ENCODE data around the gene CLSTN2.

Gene CLSTN2

DNA sequence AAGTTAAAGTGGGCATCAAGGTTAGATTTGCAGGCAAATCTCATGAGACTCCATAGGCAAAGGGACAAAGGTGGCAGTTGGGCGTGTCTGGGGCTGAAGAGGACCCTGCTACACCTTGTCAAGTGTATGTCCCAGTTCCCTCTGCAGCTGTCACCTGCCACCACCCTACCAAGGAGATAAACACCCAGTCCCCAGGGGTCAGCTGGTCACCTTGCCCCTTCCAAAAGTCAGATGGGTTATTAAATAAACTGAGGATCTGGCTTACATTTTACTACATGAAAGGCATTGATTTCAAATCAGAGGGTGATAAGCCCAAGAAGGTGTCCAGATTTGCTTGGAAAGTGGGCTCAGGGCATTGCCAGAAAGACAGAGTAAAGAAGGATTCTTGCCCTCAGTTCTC, 494.8 kb downstream of the CLSTN2 start:
- Histone ChIP-seq H3K18ac (ENCODE audit: low read depth in 1 of 2, low read length in 2 of 2) (no peak overlapping the region), H3K4me3 (ENCODE audit: insufficient read depth in 1 of 2, low read depth in 1 of 2, low read length in 2 of 2) (no peak overlapping the region), H3K23ac (ENCODE audit: low read length in 2 of 2) (no peak overlapping the region), H3K9me3 (ENCODE audit: control insufficient read depth, low read length) (no peaks in the 10 kb centered on the region), H2BK5ac (ENCODE audit: low read depth, low read length, poor library complexity, severe bottlenecking) (no peak overlapping the region), H2AK5ac (ENCODE audit: low read length, severe bottlenecking) (no peak overlapping the region), H3K79me1 (replicated peaks; ENCODE audit: low read length, poor library complexity, severe bottlenecking) (no peaks in the 10 kb centered on the region), H3K4me1 (ENCODE audit: control insufficient read depth, insufficient read depth, low read depth, low read length) (peaks cover 8% of the 10 kb centered on the region), H2BK15ac (ENCODE audit: low read depth, poor library complexity, severe bottlenecking) (no peak overlapping the region), H4K91ac (ENCODE audit: low read length) (no peak overlapping the region), H3K27me3 (ENCODE audit: control insufficient read depth in 1 of 2, insufficient read depth in 1 of 2, low read length in 2 of 2) (peaks cover 0 to 10% of the 10 kb centered on the region in 2 experiments), H3K14ac (ENCODE audit: low read length in 2 of 2) (no peak overlapping the region), H2BK12ac (ENCODE audit: low read length in 2 of 2) (no peak overlapping the region), H4K8ac (ENCODE audit: low read length) (no peak overlapping the region), H2BK120ac (ENCODE audit: low read depth, low read length) (no peak overlapping the region), H3K9ac (ENCODE audit: low read length) (no peak overlapping the region), H2AFZ (ENCODE audit: low read depth, low read length) (no peak overlapping the region), H3K27ac (ENCODE audit: low read length, poor library complexity, severe bottlenecking) (no peak overlapping the region), H3K36me3 (ENCODE audit: control insufficient read depth in 1 of 2, insufficient read depth in 2 of 2, low read depth in 1 of 2, low read length in 2 of 2) (peaks cover 0 to 15% of the 10 kb centered on the region in 2 experiments), H3K4ac (ENCODE audit: low read depth in 1 of 2, low read length in 2 of 2) (no peak overlapping the region), H3K4me2 (ENCODE audit: low read length, poor library complexity, severe bottlenecking) (no peak overlapping the region)
- no peak for DNase-seq
- 64% methylated on average over 1 of the region's 1 CpG for WGBS

DNA sequence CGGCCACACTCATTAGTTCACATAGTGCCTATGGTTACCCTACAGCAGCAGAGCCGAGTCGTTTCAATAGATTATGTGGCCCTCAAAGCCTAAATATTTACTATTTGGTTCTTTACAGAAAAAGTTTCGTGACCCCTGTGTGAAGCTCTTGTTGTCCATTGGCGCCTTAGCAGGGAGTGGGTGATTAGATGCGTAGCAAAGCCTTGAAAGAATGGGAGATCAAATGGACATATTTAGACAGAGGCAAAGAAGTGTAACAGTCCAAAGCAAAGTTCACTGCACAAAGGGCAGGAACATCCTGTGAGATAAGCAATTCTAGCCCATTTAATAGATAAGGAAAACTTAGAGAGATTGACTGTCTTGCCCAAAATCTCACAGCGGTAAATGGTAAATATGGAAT, 495.5 kb downstream of the CLSTN2 start:
- Histone ChIP-seq H3K79me1 (replicated peaks; ENCODE audit: low read length, poor library complexity, severe bottlenecking) (no peaks in the 10 kb centered on the region), H2AFZ (ENCODE audit: low read depth, low read length) (no peak overlapping the region), H2BK5ac (ENCODE audit: low read depth, low read length, poor library complexity, severe bottlenecking) (no peak overlapping the region), H3K9ac (ENCODE audit: low read length) (no peak overlapping the region), H2BK12ac (ENCODE audit: low read length in 2 of 2) (no peak overlapping the region), H2AK5ac (ENCODE audit: low read length, severe bottlenecking) (no peak overlapping the region), H3K4me1 (ENCODE audit: control insufficient read depth, insufficient read depth, low read depth, low read length) (peaks cover 8% of the 10 kb centered on the region), H3K36me3 (ENCODE audit: control insufficient read depth in 1 of 2, insufficient read depth in 2 of 2, low read depth in 1 of 2, low read length in 2 of 2) (peaks cover 0 to 9% of the 10 kb centered on the region in 2 experiments), H3K4me2 (ENCODE audit: low read length, poor library complexity, severe bottlenecking) (no peak overlapping the region), H3K14ac (ENCODE audit: low read length in 2 of 2) (no peak overlapping the region), H3K18ac (ENCODE audit: low read depth in 1 of 2, low read length in 2 of 2) (no peak overlapping the region), H3K27me3 (ENCODE audit: control insufficient read depth in 1 of 2, insufficient read depth in 1 of 2, low read length in 2 of 2) (peaks cover 0 to 10% of the 10 kb centered on the region in 2 experiments), H2BK15ac (ENCODE audit: low read depth, poor library complexity, severe bottlenecking) (no peak overlapping the region), H3K23ac (ENCODE audit: low read length in 2 of 2) (no peak overlapping the region), H3K9me3 (ENCODE audit: control insufficient read depth, low read length) (no peaks in the 10 kb centered on the region), H4K91ac (ENCODE audit: low read length) (no peak overlapping the region), H2BK120ac (ENCODE audit: low read depth, low read length) (no peak overlapping the region), H3K4ac (ENCODE audit: low read depth in 1 of 2, low read length in 2 of 2) (no peak overlapping the region), H3K27ac (ENCODE audit: low read length, poor library complexity, severe bottlenecking) (no peak overlapping the region), H4K8ac (ENCODE audit: low read length) (no peak overlapping the region), H3K4me3 (ENCODE audit: insufficient read depth in 1 of 2, low read depth in 1 of 2, low read length in 2 of 2) (no peak overlapping the region)
- DNase-seq: no peak
- 87% methylated on average over 7 of the region's 7 CpGs for WGBS

DNA sequence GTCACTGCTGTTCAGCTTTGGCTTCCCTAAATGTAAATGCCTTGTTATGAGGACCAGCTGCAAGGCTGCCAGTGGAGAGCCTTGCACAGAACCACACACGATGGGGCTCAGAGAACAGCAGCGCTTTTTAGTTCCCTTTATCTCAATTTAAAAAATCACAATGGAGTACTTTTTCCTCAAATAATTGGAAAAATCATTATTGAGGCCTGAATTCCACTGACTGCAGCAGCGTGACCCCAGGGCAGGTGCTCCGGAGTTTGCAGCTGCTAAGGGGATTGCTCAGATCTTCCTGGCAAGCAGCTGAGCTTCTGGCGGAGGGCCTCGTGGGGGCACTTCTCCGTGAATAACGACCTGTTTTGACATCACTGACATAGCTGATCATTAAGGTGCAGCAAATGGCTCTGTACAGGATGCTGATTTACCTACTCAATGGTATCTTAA, 497.3 kb downstream of the CLSTN2 start:
- H2AK5ac ChIP-seq (ENCODE audit: low read length, severe bottlenecking): peak overlapping the region; percentile 13
- no peak overlapping the region for H3K4ac ChIP-seq (ENCODE audit: low read depth in 1 of 2, low read length in 2 of 2)
- H4K91ac ChIP-seq (ENCODE audit: low read length): no peak overlapping the region
- no peak overlapping the region for H2BK15ac ChIP-seq (ENCODE audit: low read depth, poor library complexity, severe bottlenecking)
- H3K4me1 ChIP-seq (ENCODE audit: control insufficient read depth, insufficient read depth, low read depth, low read length): peaks cover 8% of the 10 kb centered on the region
- no peak overlapping the region for H2AFZ ChIP-seq (ENCODE audit: low read depth, low read length)
- H3K18ac ChIP-seq (ENCODE audit: low read depth in 1 of 2, low read length in 2 of 2): no peak overlapping the region
- no peak overlapping the region for H3K9ac ChIP-seq (ENCODE audit: low read length)
- no peaks in the 10 kb centered on the region for H3K9me3 ChIP-seq (ENCODE audit: control insufficient read depth, low read length)
- H4K8ac ChIP-seq (ENCODE audit: low read length): no peak overlapping the region
- no peak overlapping the region for H2BK120ac ChIP-seq (ENCODE audit: low read depth, low read length)
- no peak for DNase-seq
- H3K27ac ChIP-seq (ENCODE audit: low read length, poor library complexity, severe bottlenecking): peak overlapping the region; percentile 85
- H3K27me3 ChIP-seq (ENCODE audit: control insufficient read depth in 1 of 2, insufficient read depth in 1 of 2, low read length in 2 of 2): peaks cover 0 to 10% of the 10 kb centered on the region in 2 experiments
- H3K4me3 ChIP-seq (ENCODE audit: insufficient read depth in 1 of 2, low read depth in 1 of 2, low read length in 2 of 2): no peak overlapping the region
- H3K23ac ChIP-seq (ENCODE audit: low read length in 2 of 2): no peak overlapping the region
- H2BK12ac ChIP-seq (ENCODE audit: low read length in 2 of 2): no peak overlapping the region
- 57% methylated on average over 8 of the region's 8 CpGs for WGBS
- H3K36me3 ChIP-seq (ENCODE audit: control insufficient read depth in 1 of 2, insufficient read depth in 2 of 2, low read depth in 1 of 2, low read length in 2 of 2): peaks cover 0 to 8% of the 10 kb centered on the region in 2 experiments
- H3K79me1 ChIP-seq (replicated peaks; ENCODE audit: low read length, poor library complexity, severe bottlenecking): no peaks in the 10 kb centered on the region
- no peak overlapping the region for H2BK5ac ChIP-seq (ENCODE audit: low read depth, low read length, poor library complexity, severe bottlenecking)
- H3K4me2 ChIP-seq (ENCODE audit: low read length, poor library complexity, severe bottlenecking): no peak overlapping the region
- H3K14ac ChIP-seq (ENCODE audit: low read length in 2 of 2): no peak overlapping the region

- Histone ChIP-seq H3K9ac (ENCODE audit: low read length) (no peak overlapping the region), H2AK5ac (ENCODE audit: low read length, severe bottlenecking) (peak overlapping the region; percentile 51), H3K4ac (ENCODE audit: low read depth in 1 of 2, low read length in 2 of 2) (no peak overlapping the region), H3K18ac (ENCODE audit: low read depth in 1 of 2, low read length in 2 of 2) (no peak overlapping the region), H3K9me3 (ENCODE audit: control insufficient read depth, low read length) (no peaks in the 10 kb centered on the region), H3K14ac (ENCODE audit: low read length in 2 of 2) (no peak overlapping the region), H3K23ac (ENCODE audit: low read length in 2 of 2) (no peak overlapping the region), H3K4me3 (ENCODE audit: insufficient read depth in 1 of 2, low read depth in 1 of 2, low read length in 2 of 2) (no peak overlapping the region), H2BK12ac (ENCODE audit: low read length in 2 of 2) (no peak overlapping the region), H3K36me3 (ENCODE audit: control insufficient read depth in 1 of 2, insufficient read depth in 2 of 2, low read depth in 1 of 2, low read length in 2 of 2) (peaks cover 0 to 8% of the 10 kb centered on the region in 2 experiments), H3K4me1 (ENCODE audit: control insufficient read depth, insufficient read depth, low read depth, low read length) (peaks cover 8% of the 10 kb centered on the region), H3K79me1 (replicated peaks; ENCODE audit: low read length, poor library complexity, severe bottlenecking) (no peaks in the 10 kb centered on the region), H2BK15ac (ENCODE audit: low read depth, poor library complexity, severe bottlenecking) (no peak overlapping the region), H3K4me2 (ENCODE audit: low read length, poor library complexity, severe bottlenecking) (no peak overlapping the region), H3K27me3 (ENCODE audit: control insufficient read depth in 1 of 2, insufficient read depth in 1 of 2, low read length in 2 of 2) (peaks cover 0 to 10% of the 10 kb centered on the region in 2 experiments), H2BK5ac (ENCODE audit: low read depth, low read length, poor library complexity, severe bottlenecking) (no peak overlapping the region), H3K27ac (ENCODE audit: low read length, poor library complexity, severe bottlenecking) (no peak overlapping the region), H4K91ac (ENCODE audit: low read length) (no peak overlapping the region), H4K8ac (ENCODE audit: low read length) (no peak overlapping the region), H2AFZ (ENCODE audit: low read depth, low read length) (no peak overlapping the region), H2BK120ac (ENCODE audit: low read depth, low read length) (no peak overlapping the region)
- DNase-seq: no peak
- WGBS: 72% methylated on average over 2 of the region's 2 CpGs
Observed at GRCh38 chr3:140433431-140433830, 498.4 kb downstream of the CLSTN2 start.
